HEK293 (cell line): ENCODE data around the gene NEK1.

Experiments used
- ZBTB17 ChIP-seq: fragments of 450-650 bp; formaldehyde crosslinking; IDR thresholded peaks from 2 replicates; pipeline ENCODE4 v1.5.1; 2016; ENCODE audit warnings: missing biosample characterization, missing genetic modification characterization
- ZEB2 ChIP-seq: fragments of 450-650 bp; formaldehyde crosslinking; IDR thresholded peaks from 2 replicates; pipeline ENCODE4 v1.5.1; 2016; ENCODE audit warnings: missing biosample characterization, missing genetic modification characterization
- ZNF146 ChIP-seq: fragments of 450-650 bp; formaldehyde crosslinking; IDR thresholded peaks from 2 replicates; pipeline ENCODE4 v1.5.1; 2016; ENCODE audit warnings: missing biosample characterization, missing genetic modification characterization
- ZNF266 ChIP-seq: fragments of 450-650 bp; formaldehyde crosslinking; IDR thresholded peaks from 2 replicates; pipeline ENCODE4 v1.5.1; 2016; ENCODE audit warnings: missing biosample characterization, missing genetic modification characterization, low read depth
- ZNF629 ChIP-seq: fragments of 450-650 bp; formaldehyde crosslinking; IDR thresholded peaks from 2 replicates; pipeline ENCODE4 v1.5.1; 2017; ENCODE audit warnings: missing biosample characterization, missing genetic modification characterization
- TF ChIP-seq, protein P1 (sequence below): fragments of 450-650 bp; formaldehyde crosslinking; IDR thresholded peaks from 2 replicates; pipeline ENCODE4 v1.5.1; 2016; ENCODE audit warnings: missing biosample characterization, missing genetic modification characterization
- TF ChIP-seq, protein P2 (sequence below): fragments of 450-650 bp; formaldehyde crosslinking; IDR thresholded peaks from 2 replicates; pipeline ENCODE4 v1.5.1; 2016; ENCODE audit warnings: missing biosample characterization, missing genetic modification characterization
- TF ChIP-seq, protein P3 (sequence below): sonication (generic); formaldehyde crosslinking; IDR thresholded peaks from 2 replicates; pipeline ENCODE4 v1.8.1; 2022; ENCODE audit warnings: mild to moderate bottlenecking, moderate library complexity, missing genetic modification reagents

DNA sequence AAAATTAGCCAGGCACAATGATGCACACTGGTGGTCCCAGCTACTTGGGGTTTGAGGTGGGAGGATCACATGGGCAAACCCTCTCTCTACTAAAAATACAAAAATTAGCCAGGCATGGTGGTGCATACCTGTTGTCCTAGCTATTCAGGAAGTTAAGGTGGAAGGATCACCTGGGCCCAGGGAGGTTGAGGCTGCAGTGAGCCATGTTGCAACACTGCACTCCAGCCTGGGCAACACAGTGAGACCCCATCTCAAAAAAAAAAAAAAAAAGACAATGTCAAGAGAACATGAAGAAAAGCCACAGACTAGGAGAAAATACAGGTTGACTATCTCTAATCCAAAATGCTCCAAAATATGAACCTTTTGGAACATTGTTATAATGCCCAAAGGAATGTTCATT is 153.8 kb downstream of the NEK1 start:
- TF ChIP-seq ZNF266 (tag by site-specific recombination) (no peak), ZBTB17 (tag by site-specific recombination) (no peak), ZNF146 (no peak), ZNF629 (tag by site-specific recombination) (no peak), ZEB2 (tag by site-specific recombination) (no peak)
- TF ChIP-seq, protein P1, sequence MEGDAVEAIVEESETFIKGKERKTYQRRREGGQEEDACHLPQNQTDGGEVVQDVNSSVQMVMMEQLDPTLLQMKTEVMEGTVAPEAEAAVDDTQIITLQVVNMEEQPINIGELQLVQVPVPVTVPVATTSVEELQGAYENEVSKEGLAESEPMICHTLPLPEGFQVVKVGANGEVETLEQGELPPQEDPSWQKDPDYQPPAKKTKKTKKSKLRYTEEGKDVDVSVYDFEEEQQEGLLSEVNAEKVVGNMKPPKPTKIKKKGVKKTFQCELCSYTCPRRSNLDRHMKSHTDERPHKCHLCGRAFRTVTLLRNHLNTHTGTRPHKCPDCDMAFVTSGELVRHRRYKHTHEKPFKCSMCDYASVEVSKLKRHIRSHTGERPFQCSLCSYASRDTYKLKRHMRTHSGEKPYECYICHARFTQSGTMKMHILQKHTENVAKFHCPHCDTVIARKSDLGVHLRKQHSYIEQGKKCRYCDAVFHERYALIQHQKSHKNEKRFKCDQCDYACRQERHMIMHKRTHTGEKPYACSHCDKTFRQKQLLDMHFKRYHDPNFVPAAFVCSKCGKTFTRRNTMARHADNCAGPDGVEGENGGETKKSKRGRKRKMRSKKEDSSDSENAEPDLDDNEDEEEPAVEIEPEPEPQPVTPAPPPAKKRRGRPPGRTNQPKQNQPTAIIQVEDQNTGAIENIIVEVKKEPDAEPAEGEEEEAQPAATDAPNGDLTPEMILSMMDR (tag by site-specific recombination) = no peak
- TF ChIP-seq, protein P2, sequence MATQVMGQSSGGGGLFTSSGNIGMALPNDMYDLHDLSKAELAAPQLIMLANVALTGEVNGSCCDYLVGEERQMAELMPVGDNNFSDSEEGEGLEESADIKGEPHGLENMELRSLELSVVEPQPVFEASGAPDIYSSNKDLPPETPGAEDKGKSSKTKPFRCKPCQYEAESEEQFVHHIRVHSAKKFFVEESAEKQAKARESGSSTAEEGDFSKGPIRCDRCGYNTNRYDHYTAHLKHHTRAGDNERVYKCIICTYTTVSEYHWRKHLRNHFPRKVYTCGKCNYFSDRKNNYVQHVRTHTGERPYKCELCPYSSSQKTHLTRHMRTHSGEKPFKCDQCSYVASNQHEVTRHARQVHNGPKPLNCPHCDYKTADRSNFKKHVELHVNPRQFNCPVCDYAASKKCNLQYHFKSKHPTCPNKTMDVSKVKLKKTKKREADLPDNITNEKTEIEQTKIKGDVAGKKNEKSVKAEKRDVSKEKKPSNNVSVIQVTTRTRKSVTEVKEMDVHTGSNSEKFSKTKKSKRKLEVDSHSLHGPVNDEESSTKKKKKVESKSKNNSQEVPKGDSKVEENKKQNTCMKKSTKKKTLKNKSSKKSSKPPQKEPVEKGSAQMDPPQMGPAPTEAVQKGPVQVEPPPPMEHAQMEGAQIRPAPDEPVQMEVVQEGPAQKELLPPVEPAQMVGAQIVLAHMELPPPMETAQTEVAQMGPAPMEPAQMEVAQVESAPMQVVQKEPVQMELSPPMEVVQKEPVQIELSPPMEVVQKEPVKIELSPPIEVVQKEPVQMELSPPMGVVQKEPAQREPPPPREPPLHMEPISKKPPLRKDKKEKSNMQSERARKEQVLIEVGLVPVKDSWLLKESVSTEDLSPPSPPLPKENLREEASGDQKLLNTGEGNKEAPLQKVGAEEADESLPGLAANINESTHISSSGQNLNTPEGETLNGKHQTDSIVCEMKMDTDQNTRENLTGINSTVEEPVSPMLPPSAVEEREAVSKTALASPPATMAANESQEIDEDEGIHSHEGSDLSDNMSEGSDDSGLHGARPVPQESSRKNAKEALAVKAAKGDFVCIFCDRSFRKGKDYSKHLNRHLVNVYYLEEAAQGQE = no peak
- TF ChIP-seq, protein P3, sequence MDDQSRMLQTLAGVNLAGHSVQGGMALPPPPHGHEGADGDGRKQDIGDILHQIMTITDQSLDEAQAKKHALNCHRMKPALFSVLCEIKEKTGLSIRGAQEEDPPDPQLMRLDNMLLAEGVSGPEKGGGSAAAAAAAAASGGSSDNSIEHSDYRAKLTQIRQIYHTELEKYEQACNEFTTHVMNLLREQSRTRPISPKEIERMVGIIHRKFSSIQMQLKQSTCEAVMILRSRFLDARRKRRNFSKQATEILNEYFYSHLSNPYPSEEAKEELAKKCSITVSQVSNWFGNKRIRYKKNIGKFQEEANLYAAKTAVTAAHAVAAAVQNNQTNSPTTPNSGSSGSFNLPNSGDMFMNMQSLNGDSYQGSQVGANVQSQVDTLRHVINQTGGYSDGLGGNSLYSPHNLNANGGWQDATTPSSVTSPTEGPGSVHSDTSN (CRISPR knock-in tag) = no peak
